ELR (cell line): Measurements from ENCODE around the gene LRIT1.
A peak's percentile ranks its signal among the peaks of the same experiment; 100 is the strongest.

Experiments used
- DNase-seq: peaks from one replicate; pipeline ENCODE4 v3.0.0-alpha.2; 2015; ENCODE audit warnings: low read depth

Gene LRIT1

GRCh38 chr10:84214046-84214572, 27.2 kb downstream of the LRIT1 start:
- no peak for DNase-seq

GRCh38 chr10:84213076-84213475, 28.3 kb downstream of the LRIT1 start:
- no peak for DNase-seq

- DNase-seq = no peak
Measured at GRCh38 chr10:84212014-84212413, 29.3 kb downstream of the LRIT1 start.

GRCh38 chr10:84211566-84211965, 29.8 kb downstream of the LRIT1 start:
- no peak for DNase-seq

- no peak for DNase-seq
Measured at GRCh38 chr10:84208023-84208422, 33.3 kb downstream of the LRIT1 start.

GRCh38 chr10:84205853-84206525, 35.4 kb downstream of the LRIT1 start:
- no peak for DNase-seq

- DNase-seq = peak; percentile 60
Measured at GRCh38 chr10:84205049-84205852, 36.1 kb downstream of the LRIT1 start.

- no peak for DNase-seq
Measured at GRCh38 chr10:84204610-84205009, 36.7 kb downstream of the LRIT1 start.

- DNase-seq = peak; percentile 29
Measured at GRCh38 chr10:84204122-84204521, 37.2 kb downstream of the LRIT1 start.

GRCh38 chr10:84202349-84202748, 39.0 kb downstream of the LRIT1 start:
- no peak for DNase-seq

- no peak for DNase-seq
Measured at GRCh38 chr10:84201682-84202081, 39.7 kb downstream of the LRIT1 start.

GRCh38 chr10:84201244-84201606, 40.1 kb downstream of the LRIT1 start:
- DNase-seq = no peak

- no peak for DNase-seq
Measured at GRCh38 chr10:84200537-84201243, 40.7 kb downstream of the LRIT1 start.

GRCh38 chr10:84198206-84198915, 43.0 kb downstream of the LRIT1 start:
- DNase-seq = no peak

GRCh38 chr10:84197643-84198042, 43.7 kb downstream of the LRIT1 start:
- DNase-seq = no peak

- no peak for DNase-seq
Measured at GRCh38 chr10:84196941-84197340, 44.4 kb downstream of the LRIT1 start.

- peak; percentile 4 for DNase-seq
Measured at GRCh38 chr10:84196083-84196482, 45.3 kb downstream of the LRIT1 start.

- DNase-seq = no peak
Measured at GRCh38 chr10:84195044-84195830, 46.1 kb downstream of the LRIT1 start.

GRCh38 chr10:84194424-84195043, 46.8 kb downstream of the LRIT1 start, which contains the start of gene CDHR1:
CDHR1 (plus strand) TSS chr10:84194537; CDS start chr10:84194761, 224 bp downstream.
- peak; percentile 16 for DNase-seq

GRCh38 chr10:84193846-84194423, 47.4 kb downstream of the LRIT1 start:
- no peak for DNase-seq
